Sigmoid colon (tissue), 7 donors: ENCODE data around the gene HDAC3. TPM values are rescaled to one million over a fixed set of nuclear protein-coding genes. Genes with fewer than 3 reads are reported as not detected.

Source experiments
- DNase-seq: peaks from one replicate; pipeline ENCODE4 v3.0.0-alpha.2; 2019
- H3K27ac ChIP-seq, 4 donors: fragments of 200-600 bp; sonication (generic); one replicate each; pipeline ENCODE4 v1.5.1; 2016 to 2019; ENCODE audit warnings: mild to moderate bottlenecking in 1 of 4
- H3K27me3 ChIP-seq, 3 donors: fragments of 200-600 bp; sonication (generic); one replicate each; pipeline ENCODE4 v1.5.1; 2019; ENCODE audit warnings: mild to moderate bottlenecking in 1 of 3
- H3K36me3 ChIP-seq, 4 donors: fragments of 200-600 bp; sonication (generic); one replicate each; pipeline ENCODE4 v1.5.1; 2016 to 2019
- H3K4me1 ChIP-seq, 4 donors: fragments of 200-600 bp; sonication (generic); one replicate each; pipeline ENCODE4 v1.5.1; 2017 to 2019
- H3K4me3 ChIP-seq, 4 donors: fragments of 200-600 bp; sonication (generic); one replicate each; pipeline ENCODE4 v1.5.1; 2017 to 2019; ENCODE audit warnings: mild to moderate bottlenecking in 2 of 4, moderate library complexity in 1 of 4
- H3K9me3 ChIP-seq, 4 donors: fragments of 200-600 bp in 3 of 4; sonication (generic) in 3 of 4; one replicate each; pipeline versions ENCODE4 v1.5.1 to v1.6.1; 2013 to 2019
- CTCF ChIP-seq, 4 experiments: fragments of 450-650 bp in 3 of 4; fragments of 200-600 bp in 1 of 4; IDR thresholded peaks; one replicate each; pipeline ENCODE4 v1.5.1; 2016 to 2019; ENCODE audit warnings: antibody characterized with exemption in 4 of 4, mild to moderate bottlenecking in 3 of 4, moderate library complexity in 2 of 4
- EP300 ChIP-seq, 4 donors: sonication (generic); formaldehyde crosslinking; IDR thresholded peaks; one replicate each; pipeline ENCODE4 v1.6.1; 2017; ENCODE audit warnings: antibody characterized with exemption in 4 of 4
- POLR2A ChIP-seq, 2 donors: fragments of 450-650 bp; IDR thresholded peaks; one replicate each; pipeline ENCODE4 v1.6.1; 2016; ENCODE audit warnings: antibody characterized with exemption in 2 of 2, mild to moderate bottlenecking in 2 of 2, moderate library complexity in 2 of 2
- POLR2AphosphoS5 ChIP-seq, 4 donors: sonication (generic); formaldehyde crosslinking; IDR thresholded peaks; one replicate each; pipeline ENCODE4 v1.6.1; 2017; ENCODE audit warnings: antibody characterized with exemption in 4 of 4
- WGBS, 2 donors: extraction: QIAGEN DNeasy Blood & Tissue Kit; methylation state at CpG; one replicate each; pipeline ENCODE4 v1.1.7; 2013; 5-methylcytosine and 5-hydroxymethylcytosine counted together
- intact Hi-C: fragments of 100-400 bp; cut with DNase I; formaldehyde crosslinking; loops from one replicate; pipeline ENCODE4 v1.15.1; 2023
- polyA plus RNA-seq, 3 donors: library from polyadenylated mRNA; stranded (reverse); fragments of 200-250 nt; gene quantifications; one replicate each; pipeline ENCODE4 v1.2.3, GENCODE V29; 2013
- total RNA-seq, 4 donors: library from RNA; depleted of rRNA; stranded (reverse); fragments of >200 nt; gene quantifications; one replicate each; pipeline ENCODE4 v1.1.0, GENCODE V29; 2016
- donor health status: healthy with polysubstance abuse.
- donor health status: Bipolar disorder and iron deficiency.
- donor health status: healthy.

Gene HDAC3
- total and polyA plus RNA-seq, 7 donors = 32.4 to 51.5 (median 38.2) TPM

GRCh38 chr5:141654298-141654697, 17.6 kb upstream of the HDAC3 start:
- 81 to 91% methylated on average over 2 of the region's 2 CpGs for WGBS, 2 donors
- Histone ChIP-seq H3K36me3 (peaks cover 0 to 8% (median 2%) of the 10 kb centered on the region in 4 donors), H3K4me3 (no peak overlapping the region), H3K9me3 (no peaks in the 10 kb centered on the region), H3K27me3 (no peaks in the 10 kb centered on the region), H3K4me1 (peaks cover 0 to 15% (median 11%) of the 10 kb centered on the region in 4 donors), H3K27ac (no peak overlapping the region)
- no peak for DNase-seq
- intact Hi-C loops = no loop called here
- TF ChIP-seq EP300 (IDR thresholded peaks at IDR 0.05) (no peak), POLR2AphosphoS5 (IDR thresholded peaks at IDR 0.05) (no peak), POLR2A (IDR thresholded peaks at IDR 0.05) (no peak), CTCF (IDR thresholded peaks at IDR 0.05) (no peak)

GRCh38 chr5:141651728-141652105, 15.1 kb upstream of the HDAC3 start:
- Histone ChIP-seq H3K4me1 (peaks cover 0 to 15% (median 11%) of the 10 kb centered on the region in 4 donors), H3K27ac (peak overlapping the region; percentile 46 to 66 (median 64)), H3K4me3 (peak overlapping the region; percentile 53 to 77 (median 62)), H3K9me3 (no peaks in the 10 kb centered on the region), H3K36me3 (peaks cover 0 to 18% (median 2%) of the 10 kb centered on the region in 4 donors), H3K27me3 (no peaks in the 10 kb centered on the region)
- WGBS, 2 donors = 57 to 60% methylated on average over 9 of the region's 9 CpGs
- TF ChIP-seq POLR2AphosphoS5 (IDR thresholded peaks at IDR 0.05) (no peak), CTCF (IDR thresholded peaks at IDR 0.05) (no peak), POLR2A (IDR thresholded peaks at IDR 0.05) (no peak), EP300 (IDR thresholded peaks at IDR 0.05) (no peak)
- intact Hi-C loops = no loop called here
- no peak for DNase-seq

GRCh38 chr5:141650851-141651727, 14.4 kb upstream of the HDAC3 start, which contains the start of gene FCHSD1:
Gene FCHSD1, minus strand, starts transcription at chr5:141651418. Its CDS starts 50 bp downstream, at chr5:141651368.
- H3K36me3 ChIP-seq = peaks cover 0 to 20% (median 2%) of the 10 kb centered on the region in 4 donors
- H3K27ac ChIP-seq = peak within 1 kb of the TSS; percentile 46 to 66 (median 64)
- TF ChIP-seq POLR2AphosphoS5 (IDR thresholded peaks at IDR 0.05) = peak in 3 of 4 donors; percentile 38 to 48 (median 39)
- TF ChIP-seq POLR2A (IDR thresholded peaks at IDR 0.05) = no peak
- no peak for TF ChIP-seq EP300 (IDR thresholded peaks at IDR 0.05)
- no peak for TF ChIP-seq CTCF (IDR thresholded peaks at IDR 0.05)
- no peaks in the 10 kb centered on the region for H3K9me3 ChIP-seq
- H3K4me3 ChIP-seq = peak within 1 kb of the TSS; percentile 53 to 77 (median 62)
- peak; percentile 95 for DNase-seq
- 3 to 5% methylated on average over 50 of the region's 50 CpGs for WGBS, 2 donors
- intact Hi-C loops = no loop called here
- H3K4me1 ChIP-seq = peaks cover 0 to 15% (median 11%) of the 10 kb centered on the region in 4 donors
- H3K27me3 ChIP-seq = no peaks in the 10 kb centered on the region

- H3K36me3 ChIP-seq = peaks cover 0 to 31% (median 1%) of the 10 kb centered on the region in 4 donors
- no peaks in the 10 kb centered on the region for H3K27me3 ChIP-seq
- DNase-seq = no peak
- TF ChIP-seq EP300 (IDR thresholded peaks at IDR 0.05) = no peak
- no peak for TF ChIP-seq POLR2AphosphoS5 (IDR thresholded peaks at IDR 0.05)
- TF ChIP-seq POLR2A (IDR thresholded peaks at IDR 0.05) = no peak
- TF ChIP-seq CTCF (IDR thresholded peaks at IDR 0.05) = no peak
- no peaks in the 10 kb centered on the region for H3K9me3 ChIP-seq
- peaks cover 0 to 15% (median 11%) of the 10 kb centered on the region in 4 donors for H3K4me1 ChIP-seq
- no peak overlapping the region for H3K4me3 ChIP-seq
- intact Hi-C loops = no loop called here
- H3K27ac ChIP-seq = no peak overlapping the region
Observed at GRCh38 chr5:141649972-141650371, 13.3 kb upstream of the HDAC3 start.
